GM19397 (cell line): ENCODE measurements around the gene ZNF423.
"Not testable (repeated sequence)": the region's sequence is repeated elsewhere in the genome, so short reads cannot be mapped to it uniquely, and the experiment has no call there.

ENCODE experiments used
- ATAC-seq: cut with Tn5 transposase; IDR thresholded peaks from one replicate; pipeline ENCODE4 v1.9.1; 2021; ENCODE audit warnings: mild to moderate bottlenecking, moderate library complexity; ENCODE audit not compliant: unreplicated experiment

ZNF423 gene

DNA sequence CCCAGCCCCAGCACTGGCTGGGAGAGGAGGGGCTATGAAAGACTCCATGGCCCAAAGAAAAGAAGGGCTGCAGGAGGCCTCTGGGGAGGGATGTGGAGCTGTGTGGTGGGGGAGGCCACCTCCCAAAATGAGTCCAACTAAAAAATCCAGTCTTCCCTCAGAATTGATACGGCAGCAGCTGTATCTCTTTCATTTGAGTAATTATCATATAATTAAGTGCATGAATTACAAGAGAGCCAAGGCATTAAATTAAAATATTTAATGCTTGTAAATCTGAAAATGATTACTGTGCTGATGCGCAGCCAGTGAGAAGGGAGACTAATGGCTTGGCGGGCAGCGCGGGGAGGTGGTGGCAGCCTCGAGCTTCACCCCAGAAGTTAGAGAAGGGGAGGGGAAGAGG lies 289.5 kb downstream of the ZNF423 start:
- ATAC-seq = no peak

DNA sequence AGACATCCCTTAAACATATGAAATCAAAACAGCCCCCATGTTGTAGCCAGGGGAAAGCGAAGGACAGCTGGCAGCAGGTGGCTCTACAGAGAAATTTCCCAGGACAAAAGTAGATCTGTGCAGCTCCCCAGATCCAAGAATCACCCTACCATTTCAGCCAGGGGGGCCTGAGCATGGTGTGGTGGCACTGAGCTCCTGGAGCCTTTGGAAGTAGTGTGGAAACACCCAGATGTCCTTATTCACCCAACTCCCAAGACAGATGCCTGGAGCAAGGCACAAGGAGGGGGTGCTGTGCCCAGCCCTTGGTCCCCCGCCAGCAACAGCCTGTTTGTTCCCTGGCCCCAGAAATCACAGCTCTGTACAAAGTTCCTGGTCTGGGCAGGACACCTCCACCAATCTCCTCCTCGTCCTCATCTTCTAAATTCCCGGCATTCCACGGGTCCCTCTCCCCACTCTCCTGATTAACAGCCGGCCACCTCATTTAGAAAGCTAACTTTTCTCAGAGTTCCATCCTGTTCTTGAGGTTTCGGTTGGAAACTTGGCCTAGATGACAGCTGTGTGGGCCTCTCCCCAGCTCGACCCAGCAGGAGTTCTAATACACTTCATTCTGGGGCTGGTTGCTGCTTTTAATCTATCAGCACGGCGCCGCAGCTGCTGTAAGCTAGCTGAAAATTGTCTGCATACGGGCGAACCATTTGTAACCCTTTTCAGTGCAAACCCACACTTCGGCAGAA lies 291.2 kb downstream of the ZNF423 start:
- no peak for ATAC-seq

DNA sequence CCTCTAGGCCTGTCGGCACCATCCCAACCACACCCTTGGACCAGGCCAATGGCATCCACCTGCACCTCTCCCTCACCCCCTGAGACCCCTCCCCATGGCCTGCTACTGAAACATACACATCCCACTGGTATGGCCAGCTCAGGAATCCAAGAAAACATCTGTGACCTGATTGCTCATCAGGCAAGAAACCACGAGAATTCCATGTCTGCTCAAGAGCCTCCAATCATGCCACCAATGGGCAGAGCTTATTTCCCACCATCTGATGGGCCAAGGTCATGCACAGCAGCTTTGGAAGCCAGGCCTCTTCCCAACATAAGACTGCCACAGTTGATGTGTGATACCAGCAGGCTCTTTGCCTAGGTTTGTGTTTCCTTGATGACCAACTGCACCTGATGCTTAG lies 292.2 kb downstream of the ZNF423 start:
- no peak for ATAC-seq

DNA sequence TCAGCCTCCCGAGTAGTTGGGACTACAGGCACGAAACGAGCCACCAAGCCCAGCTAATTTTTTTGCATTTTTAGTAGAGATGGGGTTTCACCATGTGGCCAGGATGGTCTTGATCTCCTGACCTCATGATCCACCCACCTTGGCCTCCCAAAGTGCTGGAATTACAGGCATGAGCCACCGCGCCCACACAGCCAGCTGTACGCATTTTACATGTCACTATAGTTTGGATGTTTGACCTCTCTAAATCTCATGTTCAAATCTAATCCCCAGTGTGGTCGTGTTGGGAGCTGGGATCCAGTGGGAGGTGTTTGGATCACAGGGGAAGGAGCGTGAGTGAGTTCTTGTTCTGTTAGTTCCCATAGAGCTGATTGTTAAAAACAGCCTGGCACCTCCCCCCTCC lies 293.0 kb downstream of the ZNF423 start:
- ATAC-seq = not testable (repeated sequence)

DNA sequence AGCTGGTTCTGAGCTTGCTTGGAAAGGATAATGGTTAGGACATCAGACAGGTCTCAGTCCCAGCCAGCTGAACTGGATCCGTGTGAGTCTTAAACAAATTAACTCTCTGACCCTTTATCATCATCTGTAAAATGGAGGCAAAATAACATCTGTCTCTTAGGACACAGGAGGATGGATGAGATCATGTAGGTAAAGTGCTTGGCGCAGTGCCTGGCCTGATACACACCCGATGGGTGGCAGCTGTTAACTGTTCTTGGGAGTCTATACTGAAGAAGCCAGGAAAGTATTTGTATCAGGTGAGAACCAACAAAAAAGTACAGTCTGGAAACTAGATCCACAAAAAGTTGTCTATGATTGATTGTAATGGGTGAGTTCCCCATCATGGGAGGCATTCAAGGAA lies 293.7 kb downstream of the ZNF423 start:
- ATAC-seq = no peak

DNA sequence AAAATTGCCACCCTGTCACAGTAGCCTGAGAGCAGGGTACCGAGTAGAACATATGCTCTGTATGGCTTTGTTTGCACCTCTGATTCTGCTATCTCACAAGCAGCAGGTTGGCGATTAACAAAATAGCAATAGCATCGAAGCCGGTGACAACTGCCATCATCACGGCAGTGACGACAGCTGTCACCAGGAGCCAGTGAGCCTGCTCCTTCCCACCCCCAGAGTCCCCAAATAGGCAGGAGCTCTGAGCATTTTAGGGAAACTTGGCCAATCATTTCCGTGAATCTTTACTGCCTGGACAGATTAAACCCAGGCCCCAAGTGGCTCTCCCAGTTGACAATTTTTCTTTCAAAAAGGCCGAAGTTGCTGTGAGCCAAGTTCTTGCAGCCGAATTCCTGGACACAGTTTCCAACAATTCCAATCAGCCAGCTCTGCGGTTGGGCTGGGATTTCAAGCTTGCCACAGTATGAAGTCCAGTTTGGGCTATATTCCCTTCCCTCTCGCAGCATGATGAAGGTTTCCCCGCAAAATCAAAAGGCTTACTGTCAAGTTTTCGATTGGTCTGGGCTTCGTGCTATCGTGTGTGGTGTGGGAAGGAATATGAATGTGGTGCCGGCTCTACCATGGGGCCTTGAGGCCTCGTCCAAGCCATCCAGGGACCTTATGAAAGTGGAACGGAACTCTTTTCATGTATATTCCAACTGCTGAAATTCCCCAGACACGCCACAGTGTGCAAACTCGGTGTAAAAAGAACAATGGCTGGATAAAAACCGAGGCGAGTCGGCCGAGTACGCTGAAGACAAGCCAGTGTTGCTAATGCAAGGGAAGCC lies 295.7 kb downstream of the ZNF423 start:
- no peak for ATAC-seq

DNA sequence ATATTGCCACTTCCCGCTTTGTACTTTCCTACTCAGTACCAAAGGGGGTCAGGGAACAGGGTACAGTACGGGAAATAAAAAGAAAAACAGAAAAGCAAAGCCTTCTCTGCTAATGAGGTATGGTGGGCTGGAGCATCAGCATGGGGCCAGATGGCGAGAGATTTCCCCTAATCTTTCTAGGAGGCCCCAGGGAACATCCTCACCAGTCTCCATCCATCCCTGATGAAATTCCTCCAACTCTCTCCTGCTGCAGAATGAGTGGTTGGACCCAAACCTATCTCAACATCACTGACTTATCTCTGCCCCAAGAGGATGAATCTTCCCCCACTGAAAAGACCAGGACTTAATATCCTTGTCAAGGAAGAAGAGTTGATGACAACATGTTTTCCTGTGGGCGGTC lies 296.7 kb downstream of the ZNF423 start:
- ATAC-seq = no peak

DNA sequence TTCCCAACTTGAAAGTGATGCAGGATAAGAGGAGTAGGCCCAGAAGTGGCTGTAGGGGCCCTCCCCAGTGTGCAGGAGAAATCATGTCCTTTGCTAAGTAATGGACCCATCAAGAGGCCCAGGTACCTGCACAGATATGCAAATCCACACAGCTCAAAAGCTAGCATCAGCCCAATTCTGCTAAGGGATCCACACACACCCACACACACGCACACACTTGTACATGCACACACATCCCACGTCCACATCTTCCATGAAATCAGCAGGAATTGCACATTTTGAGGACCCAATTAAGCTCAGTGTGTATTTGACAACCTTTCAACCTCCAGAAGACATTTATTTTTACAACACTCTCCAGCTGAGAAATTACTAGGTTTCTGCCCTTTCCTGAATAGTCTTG lies 297.5 kb downstream of the ZNF423 start:
- ATAC-seq = no peak

DNA sequence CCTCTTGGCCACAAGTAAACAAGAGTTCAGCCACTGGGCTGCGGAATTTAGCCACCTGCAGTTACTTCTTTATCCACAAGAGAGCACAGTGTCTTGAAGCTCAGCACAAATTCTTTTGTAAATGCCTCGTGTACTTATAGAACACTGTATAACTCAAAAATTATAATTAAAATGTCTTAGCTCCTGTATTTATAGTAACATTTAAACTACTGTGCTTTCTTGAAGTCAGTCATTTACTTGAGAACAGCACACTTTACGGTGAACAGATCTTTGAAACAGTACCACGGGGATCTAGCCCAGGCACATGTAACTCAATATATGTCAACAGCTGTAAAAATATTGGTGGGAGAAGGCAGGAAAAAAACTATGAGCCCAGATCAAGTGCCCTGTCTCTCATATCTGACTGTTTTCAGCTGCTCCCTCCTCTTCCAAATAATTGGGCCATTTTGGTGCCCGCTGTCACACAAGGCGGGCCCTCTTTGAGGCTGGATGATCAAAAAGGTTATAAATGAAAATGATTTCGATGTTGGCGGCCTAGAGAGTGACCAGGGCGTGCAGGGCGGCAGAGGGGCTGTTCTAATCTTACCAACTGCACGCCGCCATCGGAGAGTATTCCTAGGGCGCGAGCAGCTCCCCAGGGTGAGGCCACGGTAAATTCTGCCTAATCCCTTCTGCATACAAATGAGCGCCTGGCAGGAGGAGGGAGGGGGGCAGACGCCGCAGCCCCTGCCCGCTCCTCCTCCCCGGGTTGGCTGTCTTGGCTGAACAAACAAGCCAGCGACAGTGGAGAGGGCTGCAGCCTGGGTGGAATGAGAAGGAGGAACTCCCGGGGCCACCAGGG lies 299.1 kb downstream of the ZNF423 start:
- no peak for ATAC-seq

DNA sequence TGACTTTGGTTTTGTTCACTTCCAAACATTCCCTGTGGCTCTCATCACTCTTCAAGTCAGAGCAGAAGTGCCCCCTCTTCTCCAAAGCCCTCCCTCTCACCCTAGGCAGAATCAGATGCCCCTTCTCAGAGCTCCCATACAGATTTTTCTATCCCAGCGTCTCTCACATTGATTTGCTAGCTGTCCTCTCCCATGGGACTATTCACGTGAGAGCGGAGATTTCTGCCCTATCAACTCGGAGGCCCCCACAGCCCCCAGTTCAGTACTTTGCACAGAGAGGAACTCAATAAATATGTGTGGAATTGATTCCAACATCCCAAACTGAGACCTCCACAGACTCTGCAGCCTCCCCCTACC lies 299.7 kb downstream of the ZNF423 start:
- ATAC-seq = no peak

DNA sequence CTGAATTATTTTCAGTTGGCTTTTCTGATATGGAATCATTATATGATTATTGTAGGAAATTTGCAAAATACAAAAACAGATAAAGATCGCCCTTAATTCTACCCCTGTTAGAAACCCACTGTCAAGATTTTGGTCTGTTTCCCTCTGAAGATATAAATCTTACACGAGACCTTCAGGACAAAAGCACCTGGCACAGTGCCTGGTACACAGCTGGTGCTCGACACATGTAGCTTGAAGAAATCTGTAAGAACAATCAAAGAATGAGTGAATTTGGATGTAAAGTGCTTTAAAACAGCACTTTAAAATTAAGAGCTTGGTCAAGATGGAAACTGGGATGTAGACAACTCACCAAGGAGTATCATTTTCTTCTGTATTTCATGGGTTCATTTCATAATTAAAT lies 301.2 kb downstream of the ZNF423 start:
- ATAC-seq = no peak

DNA sequence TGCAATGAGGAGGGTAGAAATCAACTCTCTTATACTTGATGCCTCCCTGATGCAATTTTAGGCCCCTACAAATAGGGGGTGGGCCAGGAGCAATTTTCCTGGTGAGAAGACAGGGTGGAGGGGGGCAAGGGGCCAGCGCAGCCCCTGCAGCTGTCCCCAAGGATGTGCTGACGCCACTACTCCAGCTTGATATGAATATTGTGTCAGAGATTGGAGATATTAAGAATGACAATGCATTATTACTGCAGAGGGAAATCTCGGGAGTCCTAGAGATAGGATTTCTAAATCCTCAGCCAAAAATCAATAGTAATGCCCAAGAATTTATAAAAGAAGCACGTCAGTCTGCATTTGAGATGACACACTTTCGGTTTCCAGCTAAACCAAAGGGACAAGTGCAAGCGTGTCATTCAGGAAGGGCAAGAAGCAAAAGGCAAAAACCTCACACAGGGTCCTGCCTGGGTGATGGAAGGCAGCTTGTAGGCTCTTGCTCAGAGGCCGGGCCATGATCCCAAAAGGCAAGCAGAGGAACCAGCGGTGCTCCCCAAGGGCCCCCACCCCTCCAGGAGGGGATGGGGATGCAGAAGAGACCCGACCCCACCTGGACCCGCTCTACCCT lies 303.5 kb downstream of the ZNF423 start:
- ATAC-seq = no peak

DNA sequence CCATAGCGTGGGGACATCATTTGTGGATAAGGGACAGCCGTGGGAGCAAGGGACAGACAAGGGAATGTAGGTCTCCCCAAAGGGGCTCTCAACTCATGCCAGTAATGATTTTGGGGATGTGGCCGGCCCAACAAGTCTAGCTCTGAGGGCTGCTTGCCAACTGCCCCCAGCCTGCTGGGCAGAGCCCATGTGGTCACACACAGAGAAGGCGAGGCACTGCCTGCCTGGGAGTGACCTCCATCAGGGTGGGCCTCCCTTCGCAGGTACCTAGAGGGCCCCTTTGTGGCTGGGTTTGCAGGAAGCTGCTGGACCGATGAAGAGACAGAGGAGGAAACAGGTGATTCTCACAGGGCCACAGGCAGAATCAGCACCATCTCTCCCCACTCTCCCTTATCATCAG lies 305.2 kb downstream of the ZNF423 start:
- no peak for ATAC-seq

DNA sequence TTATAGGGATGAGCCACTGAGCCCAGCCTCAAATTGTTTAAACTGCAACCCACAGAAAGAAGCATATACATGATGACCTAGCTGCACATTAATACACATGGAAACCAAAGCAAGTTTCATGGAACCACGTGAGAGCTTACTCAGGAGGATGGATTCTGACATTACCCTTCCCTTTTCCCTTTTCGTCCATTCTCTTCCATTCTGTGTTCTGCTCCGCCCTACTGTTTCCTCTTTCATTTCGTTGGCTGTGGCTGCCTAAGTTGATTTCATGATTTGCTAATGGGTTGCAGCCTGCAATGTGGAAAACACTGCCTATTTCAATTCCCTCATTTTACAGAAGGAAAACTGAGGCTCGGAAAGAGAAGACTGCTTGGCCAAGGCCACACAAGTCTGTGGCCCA lies 305.8 kb downstream of the ZNF423 start:
- ATAC-seq = no peak

DNA sequence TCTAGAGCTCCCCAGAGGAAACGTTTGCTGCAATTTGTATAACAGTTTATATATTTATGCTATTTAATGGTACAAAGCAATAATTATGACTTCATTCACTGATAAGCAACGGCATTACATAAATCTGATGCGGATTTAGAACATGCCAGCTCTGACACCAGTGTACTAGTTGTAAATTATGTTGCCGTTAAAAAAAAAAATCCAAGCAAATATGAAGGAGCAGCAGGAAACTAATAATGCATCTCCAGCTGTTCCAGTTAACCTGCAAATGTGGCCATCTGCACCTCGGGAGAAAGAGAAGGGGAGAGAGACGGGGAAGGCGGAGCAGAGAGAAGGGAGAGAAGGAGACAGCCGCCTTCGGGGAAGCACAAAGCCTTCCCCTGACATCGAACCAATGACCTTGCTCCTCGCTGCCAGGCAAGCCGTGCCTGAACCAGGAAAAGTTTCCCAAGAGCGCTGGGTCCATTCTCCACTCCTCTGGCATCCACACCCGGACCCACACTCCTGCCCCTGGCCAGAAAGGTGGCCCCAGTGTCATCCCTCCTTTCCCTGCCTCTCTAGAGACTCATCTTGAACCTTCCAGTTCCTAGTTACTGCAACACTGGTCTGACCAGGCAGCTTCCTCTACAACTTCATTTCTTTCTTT lies 307.5 kb downstream of the ZNF423 start:
- no peak for ATAC-seq

DNA sequence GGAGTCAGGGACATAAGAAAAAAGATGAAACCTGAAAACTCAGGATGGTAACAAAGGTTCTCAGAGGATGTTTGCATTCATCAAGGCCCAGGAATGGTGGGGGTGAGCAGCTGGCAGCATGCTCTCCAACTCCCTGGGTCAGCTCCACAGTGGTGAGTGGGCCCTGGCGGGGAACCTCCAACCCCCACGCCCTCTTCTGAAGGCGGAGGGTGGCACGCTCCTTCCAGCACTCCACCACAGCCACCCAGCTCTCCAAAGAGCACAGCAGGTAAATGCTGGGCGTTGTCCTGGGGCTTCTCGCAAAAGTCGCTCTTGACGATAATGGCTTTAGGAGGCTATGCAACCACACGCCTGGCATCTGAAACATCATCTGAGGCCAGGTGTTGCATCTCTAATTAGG lies 308.5 kb downstream of the ZNF423 start:
- no peak for ATAC-seq

DNA sequence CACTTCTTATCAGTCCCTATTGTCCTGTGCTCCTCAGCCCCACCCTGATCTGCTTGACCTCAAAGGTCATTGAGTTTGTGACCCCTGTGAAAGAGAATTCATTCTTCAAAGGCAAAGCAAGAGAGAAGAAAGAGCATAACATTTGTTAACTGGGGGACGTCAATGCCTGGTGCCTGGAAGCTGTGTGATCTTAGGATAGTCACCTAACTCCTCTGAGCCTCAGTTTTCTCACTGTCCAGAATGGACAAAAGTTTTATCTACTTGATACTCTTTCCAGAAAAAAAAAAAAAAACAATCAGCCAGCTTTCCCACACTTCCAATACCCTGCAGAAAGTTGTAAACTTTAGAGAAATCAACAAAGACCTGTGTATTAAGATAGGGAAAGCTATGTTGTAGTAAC lies 309.2 kb downstream of the ZNF423 start:
- no peak for ATAC-seq

DNA sequence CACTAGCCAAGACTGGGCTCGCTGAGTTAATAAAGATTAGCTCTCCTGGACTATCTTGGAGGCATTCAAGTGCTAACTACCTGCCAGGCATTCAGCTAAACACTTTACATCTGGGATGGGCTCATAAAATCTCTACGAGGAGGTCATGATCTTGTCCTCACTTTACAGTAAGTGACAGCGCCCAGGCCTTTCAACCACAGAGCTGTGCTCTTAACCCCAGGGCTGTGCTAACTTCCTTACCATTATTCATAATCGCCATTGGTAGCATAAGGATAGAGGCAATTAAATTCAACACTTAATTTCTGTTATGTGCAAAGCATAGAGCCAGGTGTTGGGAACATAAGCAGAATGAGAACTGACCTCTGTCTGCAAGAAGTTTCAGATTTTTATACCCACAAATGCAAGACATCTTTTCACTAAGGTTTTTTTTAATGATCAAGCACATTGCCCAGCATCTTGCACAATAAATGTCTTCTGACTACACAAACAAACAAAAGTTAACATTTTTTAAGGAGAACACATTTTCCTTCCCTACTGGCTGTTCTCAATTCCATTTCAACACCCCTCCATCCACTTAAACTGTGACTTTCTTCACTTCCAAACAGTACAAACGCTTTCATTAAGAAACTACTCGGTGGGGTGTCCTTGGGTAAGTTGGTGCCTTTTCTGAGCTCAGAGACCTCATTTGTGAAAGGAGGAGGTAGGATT lies 310.0 kb downstream of the ZNF423 start:
- no peak for ATAC-seq

DNA sequence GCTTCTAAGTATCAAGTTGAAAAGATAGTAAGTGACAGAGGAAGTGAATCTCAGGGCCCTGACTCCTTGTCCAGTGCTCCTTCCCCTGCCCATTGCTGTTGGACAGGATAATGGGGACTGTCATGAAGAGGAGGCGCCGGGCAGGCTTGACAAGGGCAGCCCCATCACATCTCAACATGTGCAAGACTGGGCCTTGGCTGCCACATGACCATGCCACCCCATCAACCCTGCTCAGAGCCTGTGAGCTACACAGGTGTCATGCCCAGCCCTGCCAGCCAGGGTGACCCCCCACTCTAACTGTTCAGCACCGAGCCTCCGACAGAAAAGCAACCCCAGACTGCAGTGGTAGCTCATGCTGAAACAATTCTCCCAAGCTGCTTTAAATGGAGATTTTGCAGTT lies 310.7 kb downstream of the ZNF423 start:
- no peak for ATAC-seq

DNA sequence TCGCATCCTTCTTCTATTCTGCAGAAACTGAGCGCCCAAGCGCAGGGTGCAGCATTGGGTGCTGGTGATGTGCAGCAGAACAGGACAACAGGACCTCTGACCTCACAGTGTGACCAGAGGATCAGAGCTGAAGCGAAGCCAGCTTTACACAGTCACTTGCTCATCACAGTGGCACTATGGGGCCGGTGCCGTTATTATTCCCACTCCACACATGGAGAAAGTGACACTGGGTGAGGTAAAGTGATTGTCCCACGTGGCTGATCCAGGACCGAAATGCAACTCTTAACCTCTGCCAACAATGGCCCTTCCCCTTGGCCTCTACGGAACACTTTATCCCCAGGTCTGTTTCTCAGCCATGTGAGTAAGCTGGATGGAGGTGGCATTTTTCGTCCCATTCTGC lies 311.1 kb downstream of the ZNF423 start:
- no peak for ATAC-seq
